Rectal smooth muscle tissue (tissue), 1 donor: ENCODE measurements around the gene SUPV3L1.
"Not testable (repeated sequence)": the region's sequence is repeated elsewhere in the genome, so short reads cannot be mapped to it uniquely, and the experiment has no call there.

Experiments
- H3K27ac ChIP-seq: one replicate; pipeline ENCODE4 v1.7.0; 2013; ENCODE audit warnings: low read depth, low read length, inconsistent platforms
- H3K27me3 ChIP-seq: one replicate; pipeline ENCODE4 v1.7.0; 2013; ENCODE audit warnings: low read length; ENCODE audit not compliant: control insufficient read depth, insufficient read depth
- H3K36me3 ChIP-seq: one replicate; pipeline ENCODE4 v1.7.0; 2013; ENCODE audit warnings: low read length; ENCODE audit not compliant: control insufficient read depth, insufficient read depth
- H3K4me1 ChIP-seq: one replicate; pipeline ENCODE4 v1.7.0; 2013; ENCODE audit warnings: low read length; ENCODE audit not compliant: control insufficient read depth, insufficient read depth
- H3K4me3 ChIP-seq: one replicate; pipeline ENCODE4 v1.7.0; 2013; ENCODE audit warnings: low read length
- H3K9ac ChIP-seq: one replicate; pipeline ENCODE4 v1.7.0; 2013; ENCODE audit warnings: low read length

The SUPV3L1 gene

GRCh38 chr10:69179743-69180524, at the start of gene SUPV3L1:
Gene SUPV3L1, plus strand, starts transcription at chr10:69180234. Its CDS starts 58 bp downstream, at chr10:69180292.
- Histone ChIP-seq H3K36me3 (peaks cover 4% of the 10 kb centered on the region), H3K4me1 (peaks cover 10% of the 10 kb centered on the region), H3K4me3 (peak within 1 kb of the TSS; percentile 93), H3K27ac (peak within 1 kb of the TSS; percentile 91), H3K9ac (peak within 1 kb of the TSS; percentile 97), H3K27me3 (no peaks in the 10 kb centered on the region)

GRCh38 chr10:69130251-69130650, 49.8 kb upstream of the SUPV3L1 start:
- Histone ChIP-seq H3K9ac (no peak overlapping the region), H3K4me1 (peaks cover 1% of the 10 kb centered on the region), H3K27ac (no peak overlapping the region)

GRCh38 chr10:69139961-69140360, 40.1 kb upstream of the SUPV3L1 start:
- no peaks in the 10 kb centered on the region for H3K27me3 ChIP-seq

More at GRCh38 chr10:69130251-69130650, 49.8 kb upstream of the SUPV3L1 start:
- no peaks in the 10 kb centered on the region for H3K27me3 ChIP-seq
- H3K4me3 ChIP-seq: no peak overlapping the region
- H3K36me3 ChIP-seq: peaks cover 2% of the 10 kb centered on the region

GRCh38 chr10:69141304-69141703, 38.7 kb upstream of the SUPV3L1 start:
- Histone ChIP-seq H3K4me3 (no peak overlapping the region), H3K9ac (no peak overlapping the region), H3K36me3 (no peaks in the 10 kb centered on the region), H3K4me1 (no peaks in the 10 kb centered on the region), H3K27ac (no peak overlapping the region), H3K27me3 (no peaks in the 10 kb centered on the region)

More at GRCh38 chr10:69139961-69140360, 40.1 kb upstream of the SUPV3L1 start:
- Histone ChIP-seq H3K27ac (no peak overlapping the region), H3K36me3 (peaks cover 3% of the 10 kb centered on the region), H3K9ac (no peak overlapping the region), H3K4me1 (no peaks in the 10 kb centered on the region), H3K4me3 (no peak overlapping the region)

DNA sequence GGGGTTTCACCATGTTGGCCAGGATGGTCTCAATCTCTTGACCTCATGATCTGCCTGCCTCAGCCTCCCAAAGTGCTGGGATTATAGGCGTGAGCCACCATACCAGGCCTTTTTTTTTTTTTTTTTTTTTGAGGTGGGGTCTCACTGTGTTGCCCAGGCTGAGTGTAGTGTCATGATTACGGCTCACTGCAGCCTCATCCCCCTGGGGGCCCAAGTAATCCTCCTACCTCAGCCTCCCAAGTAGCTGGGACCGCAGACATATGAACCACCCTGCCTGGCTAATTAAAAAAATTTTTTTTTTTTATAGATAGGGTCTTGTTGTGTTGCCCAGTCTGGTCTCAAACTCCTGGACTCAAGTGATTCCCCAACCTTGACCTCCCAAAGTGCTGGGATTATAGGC, 38.0 kb upstream of the SUPV3L1 start:
- not testable (repeated sequence) for H3K27ac ChIP-seq, H3K27me3 ChIP-seq, H3K4me1 ChIP-seq, H3K36me3 ChIP-seq, H3K9ac ChIP-seq, H3K4me3 ChIP-seq

DNA sequence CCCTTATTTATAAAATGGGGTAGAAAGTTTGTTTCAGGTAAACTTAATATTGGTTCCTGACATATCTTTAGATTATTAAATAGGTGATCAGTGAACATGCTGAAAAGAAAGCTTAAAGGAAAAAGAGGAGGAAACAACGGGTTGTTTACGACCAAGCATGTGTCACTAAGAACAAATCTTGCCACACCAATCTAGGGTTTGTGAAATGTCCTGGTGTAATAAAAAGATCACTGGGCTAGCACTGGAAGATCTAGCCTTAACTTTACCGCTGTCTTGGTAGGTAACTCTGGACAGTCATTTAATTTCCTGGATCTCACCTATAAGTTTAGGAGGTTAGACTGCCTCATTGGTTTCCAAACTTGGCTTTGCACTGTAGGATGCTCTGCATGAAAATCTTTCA, 37.1 kb upstream of the SUPV3L1 start:
- Histone ChIP-seq H3K4me3 (no peak overlapping the region), H3K9ac (no peak overlapping the region), H3K27ac (no peak overlapping the region), H3K36me3 (no peaks in the 10 kb centered on the region), H3K27me3 (no peaks in the 10 kb centered on the region), H3K4me1 (no peaks in the 10 kb centered on the region)

- H3K4me3 ChIP-seq: no peak overlapping the region
- no peak overlapping the region for H3K9ac ChIP-seq
- H3K36me3 ChIP-seq: no peaks in the 10 kb centered on the region
- H3K4me1 ChIP-seq: no peaks in the 10 kb centered on the region
- H3K27ac ChIP-seq: no peak overlapping the region
- H3K27me3 ChIP-seq: no peaks in the 10 kb centered on the region
Observed at GRCh38 chr10:69145329-69145728, 34.7 kb upstream of the SUPV3L1 start.

DNA sequence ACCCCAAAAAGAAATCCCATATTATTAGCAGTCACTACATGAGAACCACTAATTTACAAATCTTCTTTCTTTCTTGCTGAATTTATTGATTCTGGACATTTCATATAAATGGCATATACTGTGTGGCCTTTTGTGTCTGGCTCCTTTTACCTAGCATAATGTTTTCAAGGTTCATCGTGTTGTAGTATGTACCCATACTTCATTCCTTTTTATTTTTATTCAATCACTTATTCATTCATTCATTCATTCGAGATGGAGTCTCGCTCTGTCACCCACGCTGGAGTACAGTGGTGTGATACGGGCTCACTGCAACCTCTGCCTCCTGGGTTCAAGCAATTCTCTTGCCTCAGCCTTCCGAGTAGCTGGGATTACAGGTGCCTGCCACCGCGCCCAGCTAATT, 34.2 kb upstream of the SUPV3L1 start:
- Histone ChIP-seq H3K27me3 (no peaks in the 10 kb centered on the region), H3K4me1 (no peaks in the 10 kb centered on the region), H3K36me3 (no peaks in the 10 kb centered on the region)

DNA sequence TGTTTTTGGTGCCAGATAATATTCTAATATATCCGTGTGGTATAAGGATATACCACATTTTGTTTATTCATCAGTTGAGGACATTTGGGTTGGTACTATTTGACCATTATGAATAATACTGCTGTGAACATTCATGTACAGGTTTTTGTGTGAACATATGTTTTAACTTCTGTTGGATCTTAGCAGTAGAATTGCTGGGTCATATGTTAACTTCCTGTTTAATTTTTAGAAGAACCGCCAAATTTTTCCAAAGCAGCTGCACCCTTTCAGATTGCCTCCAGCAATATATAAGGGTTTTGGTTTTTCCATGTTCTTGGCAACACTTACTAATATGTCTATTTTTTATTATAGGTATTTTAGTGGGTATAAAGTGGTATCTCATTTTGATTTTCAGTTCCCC, 33.3 kb upstream of the SUPV3L1 start:
- H3K27me3 ChIP-seq: no peaks in the 10 kb centered on the region
- no peaks in the 10 kb centered on the region for H3K4me1 ChIP-seq
- no peaks in the 10 kb centered on the region for H3K36me3 ChIP-seq
- H3K27ac ChIP-seq: no peak overlapping the region
- H3K9ac ChIP-seq: no peak overlapping the region
- no peak overlapping the region for H3K4me3 ChIP-seq

More for the DNA sequence above, 34.2 kb upstream of the SUPV3L1 start:
- Histone ChIP-seq H3K27ac (no peak overlapping the region), H3K9ac (no peak overlapping the region), H3K4me3 (no peak overlapping the region)

DNA sequence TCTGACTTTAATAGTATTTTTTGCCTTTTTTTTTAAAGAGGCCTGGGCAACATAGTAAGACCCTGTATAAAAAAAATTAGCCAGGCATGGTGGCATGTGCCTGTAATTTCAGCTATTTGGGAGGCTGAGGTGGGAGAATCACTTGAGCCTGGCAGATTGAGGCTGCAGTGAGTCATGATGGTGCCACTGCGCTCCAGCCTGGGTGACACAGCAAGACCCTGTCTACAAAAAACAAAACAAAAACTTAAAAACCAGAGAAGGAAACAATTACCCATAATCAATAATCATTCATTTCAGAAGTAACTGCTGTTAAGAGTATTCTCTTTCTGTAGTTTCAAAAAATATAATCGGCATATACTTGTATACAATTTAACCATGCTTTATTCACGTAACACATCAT, 28.1 kb upstream of the SUPV3L1 start:
- Histone ChIP-seq H3K36me3 (no peaks in the 10 kb centered on the region), H3K4me1 (no peaks in the 10 kb centered on the region), H3K27me3 (no peaks in the 10 kb centered on the region), H3K27ac (no peak overlapping the region), H3K4me3 (no peak overlapping the region), H3K9ac (no peak overlapping the region)

GRCh38 chr10:69153227-69153626, 26.8 kb upstream of the SUPV3L1 start:
- Histone ChIP-seq H3K27ac (no peak overlapping the region), H3K27me3 (no peaks in the 10 kb centered on the region), H3K36me3 (peaks cover under 1% of the 10 kb centered on the region), H3K9ac (no peak overlapping the region), H3K4me1 (no peaks in the 10 kb centered on the region), H3K4me3 (no peak overlapping the region)

- H3K4me3 ChIP-seq: no peak overlapping the region
- peaks cover 8% of the 10 kb centered on the region for H3K36me3 ChIP-seq
- no peak overlapping the region for H3K9ac ChIP-seq
- H3K27me3 ChIP-seq: no peaks in the 10 kb centered on the region
- no peaks in the 10 kb centered on the region for H3K4me1 ChIP-seq
- H3K27ac ChIP-seq: no peak overlapping the region
Observed at GRCh38 chr10:69160809-69161241, 19.2 kb upstream of the SUPV3L1 start.

GRCh38 chr10:69168493-69168892, 11.5 kb upstream of the SUPV3L1 start:
- Histone ChIP-seq H3K36me3 (peaks cover 3% of the 10 kb centered on the region), H3K4me1 (no peaks in the 10 kb centered on the region), H3K4me3 (no peak overlapping the region), H3K9ac (no peak overlapping the region), H3K27ac (no peak overlapping the region), H3K27me3 (no peaks in the 10 kb centered on the region)
